Kidney epithelial cell (primary cell): Measurements from ENCODE around the gene SLC38A1. TPM values are rescaled to one million over a fixed set of nuclear protein-coding genes. Genes with fewer than 3 reads are reported as not detected.

Experiments used
- DNase-seq: peaks from one replicate; pipeline ENCODE4 v3.0.0-alpha.2; 2010; ENCODE audit warnings: low read depth
- H3K27me3 ChIP-seq: 2 replicates; pipeline ENCODE4 v1.6.0; 2011; ENCODE audit warnings: low read length; ENCODE audit not compliant: control insufficient read depth, insufficient read depth
- H3K36me3 ChIP-seq: 2 replicates; pipeline ENCODE4 v1.5.1; 2011; ENCODE audit warnings: low read length; ENCODE audit not compliant: control insufficient read depth, insufficient read depth
- H3K4me3 ChIP-seq: 2 replicates; pipeline ENCODE4 v1.5.1; 2011; ENCODE audit warnings: low read depth, mild to moderate bottlenecking, control low read depth, low read length
- CTCF ChIP-seq: IDR thresholded peaks from 2 replicates; pipeline ENCODE4 v1.5.1; 2011; ENCODE audit warnings: mild to moderate bottlenecking, moderate library complexity, low read length, control low read depth, inconsistent platforms; ENCODE audit not compliant: insufficient read depth, poor library complexity, severe bottlenecking
- total RNA-seq: library from RNA; depleted of rRNA; stranded (reverse); fragments of >200 nt; gene quantifications from 2 replicates; pipeline ENCODE4 v1.2.3, GENCODE V29; 2015

SLC38A1 gene
- total RNA-seq, 1 donor from 2014 or later, result 245 TPM

- no peaks in the 10 kb centered on the region for H3K36me3 ChIP-seq
- H3K27me3 ChIP-seq, result no peaks in the 10 kb centered on the region
- peak overlapping the region; percentile 80 for H3K4me3 ChIP-seq
- DNase-seq, result no peak
- TF ChIP-seq CTCF, result no peak
These were observed 1.8 kb downstream of the SLC38A1 start for GRCh38 chr12:46266869-46267574.

DNA sequence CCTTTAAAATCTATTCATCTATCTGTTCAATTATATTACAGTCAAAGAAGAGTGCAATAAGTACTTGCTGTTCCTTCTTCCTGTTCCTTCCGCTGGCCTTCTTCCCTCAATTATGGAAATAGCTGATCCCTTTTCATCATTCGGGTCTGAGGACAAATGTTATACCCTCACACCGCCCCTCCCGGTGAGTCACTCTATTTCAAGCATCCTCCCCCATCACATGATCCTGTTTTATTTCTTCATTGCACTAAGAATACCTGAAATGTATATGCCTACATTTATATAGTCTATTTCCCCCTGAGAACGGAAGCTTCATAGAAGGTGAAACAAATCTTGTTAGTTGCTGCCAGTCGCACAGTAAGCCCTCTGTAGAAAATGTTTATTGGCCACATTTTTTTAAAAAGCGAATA lies 2.5 kb downstream of the SLC38A1 start:
- DNase-seq, result no peak
- no peak for TF ChIP-seq CTCF
- H3K36me3 ChIP-seq, result no peaks in the 10 kb centered on the region
- peak overlapping the region; percentile 80 for H3K4me3 ChIP-seq
- no peaks in the 10 kb centered on the region for H3K27me3 ChIP-seq

GRCh38 chr12:46265734-46266133 lies 3.1 kb downstream of the SLC38A1 start:
- H3K4me3 ChIP-seq, result peak overlapping the region; percentile 80
- H3K36me3 ChIP-seq, result no peaks in the 10 kb centered on the region
- no peaks in the 10 kb centered on the region for H3K27me3 ChIP-seq
- no peak for DNase-seq
- no peak for TF ChIP-seq CTCF

GRCh38 chr12:46265102-46265501 lies 3.7 kb downstream of the SLC38A1 start:
- TF ChIP-seq CTCF, result no peak
- H3K36me3 ChIP-seq, result no peaks in the 10 kb centered on the region
- no peak overlapping the region for H3K4me3 ChIP-seq
- no peaks in the 10 kb centered on the region for H3K27me3 ChIP-seq
- DNase-seq, result no peak

DNA sequence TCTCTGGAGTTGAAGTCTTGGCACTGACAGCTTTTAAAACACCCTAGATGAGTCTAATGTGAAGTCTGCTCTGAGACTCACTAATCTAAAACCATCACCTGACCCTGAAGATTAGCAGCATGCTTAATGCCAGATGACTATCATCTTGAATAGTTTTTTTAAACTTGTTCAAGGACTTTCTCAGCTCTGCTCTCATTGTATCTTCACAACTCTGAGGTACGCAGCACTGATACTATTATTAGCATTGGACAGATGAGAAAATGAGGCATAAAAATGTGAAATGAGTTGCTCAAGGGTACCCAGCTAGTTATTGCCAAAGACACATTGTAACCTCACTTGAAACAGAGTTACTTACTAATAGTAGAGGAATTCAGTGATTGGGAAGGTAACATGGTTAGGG lies 4.8 kb downstream of the SLC38A1 start:
- no peaks in the 10 kb centered on the region for H3K27me3 ChIP-seq
- no peaks in the 10 kb centered on the region for H3K36me3 ChIP-seq
- no peak overlapping the region for H3K4me3 ChIP-seq
- no peak for TF ChIP-seq CTCF
- DNase-seq, result no peak
